Keratinocyte (primary cell): Measurements from ENCODE around the gene MINPP1. TPM values are rescaled to one million over a fixed set of nuclear protein-coding genes. Genes with fewer than 3 reads are reported as not detected.
A peak's percentile ranks its signal among the peaks of the same experiment; 100 is the strongest.

Source experiments
- DNase-seq: peaks from one replicate; pipeline ENCODE4 v3.0.0-alpha.2; 2011; ENCODE audit warnings: low read depth, missing footprints, low spot score
- FAIRE-seq: peaks from 2 replicates; lab custom pipeline; 2011; peaks lifted over from hg19 to GRCh38; lab: Jason Lieb, UNC
- H2AFZ ChIP-seq: 2 replicates; pipeline ENCODE4 v1.6.0; 2012; ENCODE audit warnings: low read length, control low read depth, inconsistent platforms; ENCODE audit not compliant: control insufficient read depth
- H3K27ac ChIP-seq: 2 replicates; pipeline ENCODE4 v1.5.1; 2011; ENCODE audit warnings: low read length; ENCODE audit not compliant: control insufficient read depth, insufficient read depth
- H3K27me3 ChIP-seq: 3 replicates; pipeline ENCODE4 v1.6.0; 2011; ENCODE audit warnings: low read length; ENCODE audit not compliant: control insufficient read depth, insufficient read depth; ENCODE audit errors: extremely low read depth
- H3K36me3 ChIP-seq, 2 experiments: 2 replicates in 1 of 2; 3 replicates in 1 of 2; pipeline ENCODE4 v1.5.1; 2011; ENCODE audit warnings: low read length in 2 of 2, mild to moderate bottlenecking in 1 of 2; ENCODE audit not compliant: control insufficient read depth in 2 of 2, insufficient read depth in 2 of 2; ENCODE audit errors: extremely low read depth in 1 of 2
- H3K4me1 ChIP-seq: 3 replicates; pipeline ENCODE4 v1.5.1; 2011; ENCODE audit warnings: low read length; ENCODE audit not compliant: control insufficient read depth, insufficient read depth; ENCODE audit errors: extremely low read depth
- H3K4me2 ChIP-seq: 3 replicates; pipeline ENCODE4 v1.6.0; 2011; ENCODE audit warnings: low read depth, low read length; ENCODE audit not compliant: control insufficient read depth, insufficient read depth; ENCODE audit errors: extremely low read depth
- H3K4me3 ChIP-seq, 3 experiments: fragments of 200-600 bp in 1 of 3; sonication (generic) in 1 of 3; 2 replicates in 2 of 3; 3 replicates in 1 of 3; pipeline ENCODE4 v1.5.1; 2011 to 2016; ENCODE audit warnings: low read length in 3 of 3, mild to moderate bottlenecking in 3 of 3, control low read depth in 2 of 3, inconsistent platforms in 1 of 3, low read depth in 1 of 3, mixed read lengths in 1 of 3, mixed run types in 1 of 3, moderate library complexity in 1 of 3; ENCODE audit not compliant: control insufficient read depth in 2 of 3, insufficient read depth in 2 of 3; ENCODE audit errors: extremely low read depth in 1 of 3
- H3K79me2 ChIP-seq: 2 replicates; pipeline ENCODE4 v1.6.0; 2012; ENCODE audit warnings: low read length; ENCODE audit not compliant: control insufficient read depth, insufficient read depth
- H3K9ac ChIP-seq: 3 replicates; pipeline ENCODE4 v1.6.0; 2011; ENCODE audit warnings: low read length; ENCODE audit not compliant: control insufficient read depth, insufficient read depth; ENCODE audit errors: extremely low read depth
- H3K9me1 ChIP-seq: 3 replicates; pipeline ENCODE4 v1.6.0; 2011; ENCODE audit warnings: low read length; ENCODE audit not compliant: control insufficient read depth, insufficient read depth; ENCODE audit errors: extremely low read depth
- H3K9me3 ChIP-seq: 2 replicates; pipeline ENCODE4 v1.5.1; 2012; ENCODE audit warnings: low read depth, low read length; ENCODE audit not compliant: control insufficient read depth
- H4K20me1 ChIP-seq: 3 replicates; pipeline ENCODE4 v1.6.0; 2011; ENCODE audit warnings: low read length; ENCODE audit not compliant: control insufficient read depth, insufficient read depth; ENCODE audit errors: extremely low read depth
- CTCF ChIP-seq, 3 experiments: IDR thresholded peaks in 1 of 3; conservative IDR thresholded peaks in 1 of 3; optimal IDR thresholded peaks in 1 of 3; 2 replicates in 2 of 3; 3 replicates in 1 of 3; pipeline versions ENCODE3 to v1.5.1; 2011; ENCODE audit warnings: low read length in 3 of 3, mild to moderate bottlenecking in 3 of 3, moderate library complexity in 2 of 3, control low read depth in 1 of 3, inconsistent platforms in 1 of 3; ENCODE audit not compliant: insufficient read depth in 2 of 3; ENCODE audit errors: extremely low read depth in 1 of 3
- EZH2 ChIP-seq: IDR thresholded peaks from one replicate; pipeline ENCODE4 v1.6.1; 2012; ENCODE audit warnings: inconsistent platforms, mild to moderate bottlenecking, low read length, moderate library complexity
- dilution Hi-C: fragments of 300-500 bp; cut with MboI; formaldehyde crosslinking; loops from one replicate; pipeline ENCODE4 v1.7.0; 2020; ENCODE audit warnings: low sequenced_read_pairs; ENCODE audit not compliant: extremely low pct_ligation_motif_present
- polyA plus RNA-seq, 5 experiments: library from polyadenylated mRNA; depleted of rRNA in 3 of 5; stranded (reverse) in 3 of 5; stranded (forward) in 1 of 5; unstranded in 1 of 5; fragments of >200 nt; gene quantifications; 1 replicate in 1 of 5; 2 replicates in 3 of 5; 3 replicates in 1 of 5; pipeline versions ENCODE4 v1.2.1 to v1.2.3, GENCODE V29; 2011 to 2012; ENCODE audit warnings: missing spikeins in 2 of 5, low read depth in 1 of 5, low replicate concordance in 1 of 5

MINPP1 gene
- polyA plus RNA-seq, 1 donor (not counting 4 experiments of a cell fraction or from before 2014, with no cell fraction given) = 17.7 TPM

- H3K9ac ChIP-seq = peak overlapping the region; percentile 80
- no peaks in the 10 kb centered on the region for H3K9me3 ChIP-seq
- H4K20me1 ChIP-seq = no peaks in the 10 kb centered on the region
- H3K4me1 ChIP-seq = peaks cover 22% of the 10 kb centered on the region
- H3K27me3 ChIP-seq = no peaks in the 10 kb centered on the region
- H3K79me2 ChIP-seq = peaks cover 19% of the 10 kb centered on the region
- DNase-seq = no peak
- no peaks in the 10 kb centered on the region for H3K9me1 ChIP-seq
- H2AFZ ChIP-seq = peak overlapping the region; percentile 97
- peak overlapping the region; percentile 99 for H3K4me2 ChIP-seq
- no peaks in the 10 kb centered on the region for H3K36me3 ChIP-seq
- dilution Hi-C loops = no loop called here
- TF ChIP-seq CTCF (optimal IDR thresholded peaks at IDR 0.05 in 1 of 3, IDR thresholded peaks at IDR 0.05 in 1 of 3, conservative IDR thresholded peaks at IDR 0.05 in 1 of 3; ENCODE audit: extremely low read depth in 1 of 3, insufficient read depth in 2 of 3, low read length in 3 of 3) (no peak), EZH2 (no peak)
- H3K4me3 ChIP-seq = peak overlapping the region; percentile 87 to 95 (median 87)
- H3K27ac ChIP-seq = peak overlapping the region; percentile 68
- FAIRE-seq = peak; percentile 26
Measured at GRCh38 chr10:87504307-87504639, 420 bp upstream of the MINPP1 start.

- FAIRE-seq (no peak), DNase-seq (no peak)
- Histone ChIP-seq H3K9me3 (no peaks in the 10 kb centered on the region), H3K36me3 (peaks cover 0 to 5% of the 10 kb centered on the region in 2 experiments), H3K27ac (peak overlapping the region; percentile 68), H4K20me1 (no peaks in the 10 kb centered on the region), H3K4me3 (peak overlapping the region; percentile 87 to 95 (median 87)), H3K9me1 (no peaks in the 10 kb centered on the region), H2AFZ (peak overlapping the region; percentile 97), H3K79me2 (peaks cover 19% of the 10 kb centered on the region), H3K4me2 (peak overlapping the region; percentile 99), H3K4me1 (peaks cover 22% of the 10 kb centered on the region), H3K27me3 (no peaks in the 10 kb centered on the region), H3K9ac (peak overlapping the region; percentile 80)
- dilution Hi-C loops = no loop called here
- TF ChIP-seq EZH2 (no peak), CTCF (optimal IDR thresholded peaks at IDR 0.05 in 1 of 3, IDR thresholded peaks at IDR 0.05 in 1 of 3, conservative IDR thresholded peaks at IDR 0.05 in 1 of 3; ENCODE audit: extremely low read depth in 1 of 3, insufficient read depth in 2 of 3, low read length in 3 of 3) (peak; percentile 39 to 93 (median 87))
Measured at GRCh38 chr10:87505366-87506111, 846 bp downstream of the MINPP1 start.
